ENCODE results near the gene CACNG4. TPM values are rescaled to one million over a fixed set of nuclear protein-coding genes. Genes with fewer than 3 reads are reported as not detected.

The CACNG4 gene
- polyA plus RNA-seq, 3 donors = not detected

DNA sequence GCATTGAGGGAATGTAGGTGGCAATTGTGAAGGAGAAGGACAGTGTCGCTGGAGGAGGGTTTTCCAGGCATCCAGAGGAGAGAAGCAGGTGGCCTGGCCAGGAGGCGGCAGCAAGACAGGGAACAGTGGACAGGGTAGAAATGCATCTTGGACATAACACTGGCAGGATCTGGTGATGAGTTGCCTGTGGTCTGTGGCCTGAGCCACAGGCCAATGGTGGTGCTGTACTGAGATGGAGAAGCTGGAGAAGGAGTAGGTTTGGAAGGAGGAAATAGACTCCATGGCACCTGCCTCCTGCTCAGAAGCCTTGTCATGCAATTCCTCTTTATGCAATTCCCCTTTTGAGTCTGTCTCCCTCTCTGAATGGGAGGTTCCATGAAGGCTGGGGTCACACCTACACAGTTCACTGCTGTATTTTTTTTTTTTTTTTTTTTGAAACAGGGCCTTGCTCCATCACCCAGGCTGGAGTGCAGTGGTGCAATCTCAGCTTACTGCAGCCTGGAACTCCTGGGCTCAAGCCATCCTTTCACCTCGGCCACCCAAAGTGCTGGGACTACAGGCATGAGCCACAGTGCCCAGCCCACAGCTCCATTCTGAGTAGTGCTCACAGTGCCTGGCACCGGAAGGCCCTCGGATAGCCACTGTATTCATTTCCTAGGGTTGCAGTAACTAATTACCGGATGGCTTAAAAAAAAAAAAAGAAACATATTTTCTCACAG, 13.5 kb upstream of the CACNG4 start:
- H3K4me3 Mint-ChIP-seq = no peak overlapping the region
- no peaks in the 10 kb centered on the region for H3K36me3 ChIP-seq (replicated peaks in 1 of 2; ENCODE audit: control insufficient read depth in 1 of 2, insufficient read depth in 2 of 2, low read length in 2 of 2)
- no peak overlapping the region for H3K4me2 ChIP-seq (replicated peaks; ENCODE audit: extremely low read depth, low read length, poor library complexity, severe bottlenecking)
- H3K79me2 ChIP-seq (ENCODE audit: insufficient read depth, low read length) = no peaks in the 10 kb centered on the region
- no peak overlapping the region for H3K4me3 ChIP-seq (replicated peaks in 1 of 3; ENCODE audit: low read depth in 2 of 3, low read length in 3 of 3)
- no peaks in the 10 kb centered on the region for H4K20me1 ChIP-seq (ENCODE audit: insufficient read depth, low read length)
- no peak overlapping the region for H3K27ac Mint-ChIP-seq
- H3K27me3 Mint-ChIP-seq (ENCODE audit: low read depth in 3 of 3) = peaks cover 4 to 11% (median 8%) of the 10 kb centered on the region in 3 donors
- no peaks in the 10 kb centered on the region for H3K36me3 Mint-ChIP-seq
- TF ChIP-seq, protein P1, sequence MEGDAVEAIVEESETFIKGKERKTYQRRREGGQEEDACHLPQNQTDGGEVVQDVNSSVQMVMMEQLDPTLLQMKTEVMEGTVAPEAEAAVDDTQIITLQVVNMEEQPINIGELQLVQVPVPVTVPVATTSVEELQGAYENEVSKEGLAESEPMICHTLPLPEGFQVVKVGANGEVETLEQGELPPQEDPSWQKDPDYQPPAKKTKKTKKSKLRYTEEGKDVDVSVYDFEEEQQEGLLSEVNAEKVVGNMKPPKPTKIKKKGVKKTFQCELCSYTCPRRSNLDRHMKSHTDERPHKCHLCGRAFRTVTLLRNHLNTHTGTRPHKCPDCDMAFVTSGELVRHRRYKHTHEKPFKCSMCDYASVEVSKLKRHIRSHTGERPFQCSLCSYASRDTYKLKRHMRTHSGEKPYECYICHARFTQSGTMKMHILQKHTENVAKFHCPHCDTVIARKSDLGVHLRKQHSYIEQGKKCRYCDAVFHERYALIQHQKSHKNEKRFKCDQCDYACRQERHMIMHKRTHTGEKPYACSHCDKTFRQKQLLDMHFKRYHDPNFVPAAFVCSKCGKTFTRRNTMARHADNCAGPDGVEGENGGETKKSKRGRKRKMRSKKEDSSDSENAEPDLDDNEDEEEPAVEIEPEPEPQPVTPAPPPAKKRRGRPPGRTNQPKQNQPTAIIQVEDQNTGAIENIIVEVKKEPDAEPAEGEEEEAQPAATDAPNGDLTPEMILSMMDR (IDR thresholded peaks at IDR 0.05) = no peak
- no peaks in the 10 kb centered on the region for H3K27me3 ChIP-seq (ENCODE audit: control insufficient read depth in 2 of 2, insufficient read depth in 2 of 2, low read length in 2 of 2)
- peaks cover 0 to 4% (median 2%) of the 10 kb centered on the region in 7 donors for H3K9me3 Mint-ChIP-seq
- no peak overlapping the region for H3K27ac ChIP-seq (ENCODE audit: low read depth in 1 of 2, low read length in 2 of 2)
- peaks cover 2% of the 10 kb centered on the region for H3K4me1 Mint-ChIP-seq
- H3K9me3 ChIP-seq (replicated peaks in 1 of 2; ENCODE audit: control insufficient read depth in 1 of 2, insufficient read depth in 1 of 2, low read length in 2 of 2) = no peaks in the 10 kb centered on the region
- no peak for DNase-seq
- H2AFZ ChIP-seq (ENCODE audit: insufficient read depth, low read depth, low read length, poor library complexity, severe bottlenecking) = no peak overlapping the region
- WGBS (ENCODE audit: insufficient coverage) = 92% methylated on average over 3 of the region's 6 CpGs
- H3K4me1 ChIP-seq (ENCODE audit: control insufficient read depth in 1 of 2, insufficient read depth in 2 of 2, low read length in 2 of 2) = peaks cover 0 to under 1% of the 10 kb centered on the region in 2 donors
- intact Hi-C loops (cut with micrococcal nuclease) = no loop called here
- H3K9ac ChIP-seq (ENCODE audit: insufficient read depth, low read length, poor library complexity, severe bottlenecking) = no peak overlapping the region

DNA sequence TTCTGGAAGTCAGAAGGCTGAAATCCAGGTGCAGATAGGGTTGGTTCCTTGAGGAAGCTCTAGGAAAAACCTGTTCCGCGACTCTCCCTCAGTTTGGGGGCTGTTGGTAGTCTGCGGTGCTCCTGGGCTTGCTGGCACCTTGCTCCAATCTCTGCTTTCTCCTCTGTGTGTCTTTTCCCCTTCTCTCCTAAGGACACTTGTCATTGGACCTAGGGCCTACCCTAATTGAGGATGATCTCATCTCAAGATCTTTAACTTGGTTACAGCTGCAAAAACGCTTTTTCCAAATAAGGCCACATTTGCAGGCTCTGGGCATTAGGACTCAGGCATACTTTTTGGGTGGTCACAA, 12.9 kb upstream of the CACNG4 start:
- intact Hi-C loops (cut with micrococcal nuclease) = no loop called here
- Histone ChIP-seq H3K4me3 (replicated peaks in 1 of 3; ENCODE audit: low read depth in 2 of 3, low read length in 3 of 3) (no peak overlapping the region), H3K27ac (ENCODE audit: low read depth in 1 of 2, low read length in 2 of 2) (no peak overlapping the region), H4K20me1 (ENCODE audit: insufficient read depth, low read length) (no peaks in the 10 kb centered on the region), H3K4me1 (ENCODE audit: control insufficient read depth in 1 of 2, insufficient read depth in 2 of 2, low read length in 2 of 2) (no peaks in the 10 kb centered on the region), H3K9ac (ENCODE audit: insufficient read depth, low read length, poor library complexity, severe bottlenecking) (no peak overlapping the region), H3K4me2 (replicated peaks; ENCODE audit: extremely low read depth, low read length, poor library complexity, severe bottlenecking) (no peak overlapping the region), H3K79me2 (ENCODE audit: insufficient read depth, low read length) (no peaks in the 10 kb centered on the region), H2AFZ (ENCODE audit: insufficient read depth, low read depth, low read length, poor library complexity, severe bottlenecking) (no peak overlapping the region), H3K9me3 (replicated peaks in 1 of 2; ENCODE audit: control insufficient read depth in 1 of 2, insufficient read depth in 1 of 2, low read length in 2 of 2) (no peaks in the 10 kb centered on the region), H3K27me3 (ENCODE audit: control insufficient read depth in 2 of 2, insufficient read depth in 2 of 2, low read length in 2 of 2) (no peaks in the 10 kb centered on the region), H3K36me3 (replicated peaks in 1 of 2; ENCODE audit: control insufficient read depth in 1 of 2, insufficient read depth in 2 of 2, low read length in 2 of 2) (no peaks in the 10 kb centered on the region)
- Mint-ChIP-seq H3K36me3 (no peaks in the 10 kb centered on the region), H3K27me3 (ENCODE audit: low read depth in 3 of 3) (peaks cover 4 to 8% (median 5%) of the 10 kb centered on the region in 3 donors), H3K4me3 (no peak overlapping the region), H3K27ac (no peak overlapping the region), H3K4me1 (no peaks in the 10 kb centered on the region), H3K9me3 (peaks cover 0 to 4% (median 2%) of the 10 kb centered on the region in 7 donors)
- TF ChIP-seq, protein P1 (IDR thresholded peaks at IDR 0.05) = no peak
- no peak for DNase-seq
- WGBS (ENCODE audit: insufficient coverage) = 96% methylated on average over 4 of the region's 4 CpGs

Data from CD14-positive monocyte (primary cell).